GM21786 (cell line): ENCODE results near the gene C5orf63.
A peak's percentile ranks its signal among the peaks of the same experiment; 100 is the strongest.
"Not testable (repeated sequence)": the region's sequence is repeated elsewhere in the genome, so short reads cannot be mapped to it uniquely, and the experiment has no call there.

Source experiments
- ATAC-seq: cut with Tn5 transposase; IDR thresholded peaks from one replicate; pipeline ENCODE4 v1.9.1; 2021; ENCODE audit not compliant: unreplicated experiment

Gene C5orf63

DNA sequence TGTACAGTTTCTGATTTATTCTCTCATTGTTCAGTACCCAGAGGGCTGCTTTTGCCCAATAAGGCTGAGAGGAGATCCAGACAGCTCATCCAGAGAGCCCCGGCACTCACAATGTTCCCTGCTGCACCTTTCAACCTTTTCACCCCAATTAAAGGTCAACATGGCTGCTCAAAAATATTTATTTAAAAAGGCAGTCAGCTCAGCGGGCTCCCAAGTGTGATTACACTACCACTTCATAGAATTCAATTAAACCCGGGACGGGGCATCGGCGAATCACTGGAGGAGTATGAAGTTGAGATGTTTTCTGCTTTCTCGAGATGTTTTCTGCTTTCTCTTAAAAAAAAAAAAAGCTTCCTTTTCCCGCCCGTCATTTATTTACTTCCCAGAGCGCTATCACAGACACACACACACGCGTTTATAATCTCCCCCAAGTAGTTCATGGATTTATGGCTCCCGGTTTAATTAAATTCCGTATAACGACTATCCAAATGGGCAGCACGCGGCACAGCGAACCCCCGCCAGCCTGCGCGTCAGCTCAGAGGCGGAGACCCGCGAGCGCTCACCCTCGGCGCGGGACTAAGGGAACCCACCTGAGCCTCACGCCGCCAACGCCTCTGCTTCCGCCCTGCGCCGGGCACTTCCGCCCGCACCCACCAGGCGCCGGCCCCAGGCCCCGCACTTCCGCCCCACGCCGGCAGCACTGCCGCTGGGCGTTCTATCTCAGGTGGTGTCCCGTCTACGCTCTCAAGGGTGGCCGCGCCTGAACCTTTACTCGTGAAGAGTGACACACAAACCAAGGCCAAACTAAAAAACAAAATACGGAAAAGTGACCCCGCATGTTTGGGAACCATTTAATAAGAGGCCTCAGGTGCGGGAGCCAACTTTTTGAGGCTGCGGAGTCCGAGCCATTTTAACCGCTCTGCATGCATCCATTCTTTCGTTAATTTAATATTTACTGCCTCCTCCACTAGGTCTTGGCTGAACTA, at the start of gene C5orf63:
TSS of gene C5orf63 (minus strand) at position 642 of the 986 bp plus-strand sequence. CDS start 14,507 bp downstream, outside the sequence.
- peak; percentile 99 for ATAC-seq

GRCh38 chr5:127112347-127112864, 39.1 kb upstream of the C5orf63 start:
- no peak for ATAC-seq

DNA sequence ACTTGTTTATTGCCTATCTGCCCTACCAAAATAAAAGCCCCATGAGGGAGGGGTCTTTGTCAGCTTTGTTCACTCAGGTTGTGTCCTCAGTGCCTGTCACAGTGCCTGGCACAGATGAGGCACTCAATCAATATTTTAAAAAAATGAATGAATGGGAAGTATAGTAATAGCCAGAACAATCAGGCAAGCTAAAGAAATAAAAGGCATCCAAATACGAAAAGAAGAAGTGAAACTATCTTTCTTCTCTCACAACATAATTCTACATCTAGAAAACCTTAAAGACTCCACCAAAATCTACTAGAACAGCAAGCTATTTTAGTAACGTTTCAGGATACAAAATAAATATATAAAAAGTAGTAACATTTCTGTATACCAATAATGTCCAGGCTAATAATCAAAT, 37.8 kb upstream of the C5orf63 start:
- ATAC-seq = no peak

GRCh38 chr5:127108624-127109260, 35.4 kb upstream of the C5orf63 start:
- ATAC-seq = not testable (repeated sequence)

DNA sequence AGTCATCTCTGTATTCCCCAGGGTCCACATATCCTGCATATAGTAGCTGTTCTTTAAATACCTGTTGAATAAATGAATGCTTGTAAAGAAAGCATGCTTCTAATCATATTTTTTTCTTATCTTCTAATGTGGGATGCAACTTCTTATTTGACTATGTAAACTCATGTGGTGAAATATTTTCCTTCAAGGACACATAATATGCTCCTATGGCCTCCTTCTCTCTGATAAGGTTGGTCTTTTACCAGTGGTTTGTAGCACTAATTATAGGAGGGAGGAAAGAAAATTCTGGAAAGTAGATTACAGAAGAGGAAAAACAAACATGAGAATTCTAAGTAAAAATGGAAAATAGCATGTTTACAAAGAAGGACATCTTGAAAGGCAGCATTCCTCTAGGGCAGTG, 28.6 kb upstream of the C5orf63 start:
- no peak for ATAC-seq

- ATAC-seq = no peak
Observed at GRCh38 chr5:127101533-127101932, 28.2 kb upstream of the C5orf63 start.

GRCh38 chr5:127098241-127098640, 24.9 kb upstream of the C5orf63 start:
- no peak for ATAC-seq

DNA sequence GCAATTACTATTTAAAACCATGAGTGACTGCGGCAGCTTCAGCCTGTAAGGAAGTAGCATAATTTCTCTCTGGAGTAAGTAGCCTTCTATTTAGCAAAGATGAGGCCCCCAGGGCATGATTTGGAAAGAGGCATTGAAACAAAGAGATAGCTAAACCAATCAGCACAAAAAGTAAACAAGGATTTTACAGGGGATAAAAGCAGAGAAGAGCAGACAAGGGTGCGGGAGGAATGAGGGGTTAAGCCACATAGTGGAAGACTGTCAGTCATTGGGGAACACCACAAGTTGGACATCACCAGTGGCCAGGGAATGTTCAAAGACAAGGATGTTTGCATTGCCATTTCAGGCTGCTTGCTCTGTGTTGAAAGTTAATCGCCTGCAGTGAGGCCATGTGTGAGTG, 24.0 kb upstream of the C5orf63 start:
- no peak for ATAC-seq

- ATAC-seq = no peak
Observed at GRCh38 chr5:127096328-127096993, 23.2 kb upstream of the C5orf63 start.

DNA sequence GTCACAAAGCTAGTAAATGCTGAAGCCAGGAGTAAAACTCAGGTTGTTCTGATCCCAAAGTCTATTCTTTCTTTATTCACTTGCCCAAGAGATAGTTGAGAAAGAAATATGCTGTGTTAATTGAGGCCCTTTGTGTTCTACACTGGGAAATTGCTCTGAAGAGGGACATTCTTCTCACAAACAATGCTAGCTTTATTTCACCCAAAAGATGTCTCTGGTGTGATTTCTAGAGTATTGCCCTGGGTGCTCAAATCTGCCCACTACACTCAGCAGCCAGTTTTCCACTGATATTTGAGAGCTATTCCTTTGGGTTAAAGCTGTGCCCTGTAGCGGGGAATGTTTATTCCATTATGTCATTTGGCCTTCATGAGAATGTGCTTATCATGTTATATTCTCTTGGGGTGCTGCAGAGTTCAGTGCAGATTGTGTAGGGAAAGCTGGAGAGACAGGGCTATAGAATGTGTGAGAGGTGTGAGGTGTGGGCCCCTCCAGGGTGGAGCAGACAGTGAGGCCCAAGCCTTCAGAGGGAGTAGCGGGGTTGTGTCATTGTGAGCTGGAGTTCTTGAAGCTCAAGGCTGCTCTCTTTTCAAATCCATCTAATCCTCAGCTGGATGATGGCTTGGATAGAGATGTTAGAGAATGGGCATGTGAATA, 21.0 kb upstream of the C5orf63 start:
- no peak for ATAC-seq

DNA sequence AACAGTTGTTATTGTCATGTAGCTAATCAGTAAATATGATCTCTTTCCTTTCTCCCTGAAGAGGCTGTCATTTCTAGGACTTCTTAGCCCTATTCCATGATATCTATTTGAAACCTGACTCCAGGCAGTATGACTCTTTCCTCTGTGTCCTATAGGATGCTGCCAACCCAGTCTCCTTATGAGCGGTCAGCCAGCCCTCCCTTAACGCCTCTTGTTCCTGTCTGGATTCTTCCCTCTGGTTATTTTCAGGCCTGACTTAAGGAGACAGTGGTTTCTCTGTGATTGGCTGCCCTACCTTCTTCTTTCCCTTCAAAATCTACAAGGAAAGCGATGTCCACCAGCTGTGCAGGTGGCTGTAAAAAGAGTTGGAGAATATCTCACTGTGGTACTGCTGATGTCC, 19.4 kb upstream of the C5orf63 start:
- ATAC-seq = no peak

DNA sequence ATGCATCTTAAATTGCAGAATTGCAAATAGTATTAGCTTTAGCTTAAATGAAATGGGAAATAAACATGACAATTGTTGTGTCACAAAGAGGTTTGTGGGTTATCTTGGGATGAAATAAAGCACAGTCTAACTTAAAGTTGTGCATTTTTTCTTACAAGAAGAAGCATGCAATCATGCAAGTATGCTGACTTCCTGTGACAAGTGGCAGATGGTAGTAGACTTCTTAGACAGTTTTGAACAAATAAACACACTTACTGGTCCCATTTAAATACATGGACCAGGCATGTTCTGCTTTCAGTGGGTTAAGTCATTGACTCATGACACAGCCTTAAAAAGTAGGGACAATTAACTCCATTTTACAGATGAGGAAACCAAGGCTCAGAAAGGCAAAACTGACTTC, 15.9 kb upstream of the C5orf63 start:
- no peak for ATAC-seq

DNA sequence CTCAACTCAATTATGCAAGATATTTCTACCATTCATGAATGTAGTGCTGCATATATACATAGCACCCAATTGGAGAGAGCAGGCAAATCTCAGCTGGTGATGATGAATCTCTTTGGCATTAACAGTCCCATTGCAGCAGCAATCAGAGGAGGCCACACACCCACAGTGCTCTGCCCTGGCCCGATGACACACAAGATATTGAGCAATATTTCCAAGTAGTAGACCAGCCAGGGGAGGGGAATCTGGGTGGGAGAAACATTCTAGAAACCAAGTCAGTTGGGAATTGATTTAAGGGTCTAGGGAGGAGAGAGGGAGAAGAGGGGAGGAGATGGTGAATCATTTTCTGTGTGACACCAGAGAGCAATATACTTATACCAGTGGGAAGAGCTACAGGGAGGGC, 14.9 kb upstream of the C5orf63 start:
- no peak for ATAC-seq

DNA sequence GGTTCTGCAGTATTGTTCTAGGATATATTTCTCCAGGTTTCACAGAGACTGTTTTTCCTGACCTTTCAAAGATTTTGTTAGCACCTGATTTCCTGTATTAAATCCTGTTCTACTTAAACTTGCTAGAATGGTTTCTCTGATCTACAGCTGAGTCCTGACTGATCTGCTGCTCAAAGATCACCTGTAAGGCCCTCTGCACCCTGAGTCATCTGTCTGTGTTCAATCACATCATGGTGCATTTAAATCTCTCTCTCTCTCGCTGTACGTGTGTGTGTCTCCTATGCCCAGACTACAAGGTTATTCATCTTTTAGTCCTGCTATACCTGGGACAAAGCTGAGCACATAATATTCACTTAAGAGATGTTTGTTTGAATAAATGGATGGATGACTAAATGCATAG, 13.3 kb upstream of the C5orf63 start:
- no peak for ATAC-seq

GRCh38 chr5:127085796-127086195, 12.5 kb upstream of the C5orf63 start:
- ATAC-seq = no peak

GRCh38 chr5:127085371-127085770, 12.1 kb upstream of the C5orf63 start:
- ATAC-seq = no peak

- no peak for ATAC-seq
Observed at GRCh38 chr5:127084656-127085055, 11.4 kb upstream of the C5orf63 start.

DNA sequence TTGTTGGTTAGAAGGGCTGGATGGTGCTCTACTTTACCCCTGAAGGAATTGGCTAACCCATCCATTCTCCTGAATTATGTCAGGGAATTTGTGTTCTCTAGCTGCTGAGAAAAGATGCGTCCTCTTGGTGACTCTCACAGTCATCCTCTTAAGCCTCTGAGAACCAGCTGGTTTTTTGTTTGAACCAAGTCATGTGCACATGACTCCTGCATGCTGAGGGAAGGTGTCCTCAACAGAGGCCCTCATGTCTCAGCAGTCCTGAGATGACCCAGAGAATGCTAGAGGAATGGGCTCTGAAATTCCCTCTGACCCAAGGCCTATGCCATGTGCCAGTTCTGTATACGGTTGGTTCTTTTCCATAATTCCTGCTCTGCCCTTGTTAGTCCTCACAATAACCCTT, 10.4 kb upstream of the C5orf63 start:
- ATAC-seq = no peak

DNA sequence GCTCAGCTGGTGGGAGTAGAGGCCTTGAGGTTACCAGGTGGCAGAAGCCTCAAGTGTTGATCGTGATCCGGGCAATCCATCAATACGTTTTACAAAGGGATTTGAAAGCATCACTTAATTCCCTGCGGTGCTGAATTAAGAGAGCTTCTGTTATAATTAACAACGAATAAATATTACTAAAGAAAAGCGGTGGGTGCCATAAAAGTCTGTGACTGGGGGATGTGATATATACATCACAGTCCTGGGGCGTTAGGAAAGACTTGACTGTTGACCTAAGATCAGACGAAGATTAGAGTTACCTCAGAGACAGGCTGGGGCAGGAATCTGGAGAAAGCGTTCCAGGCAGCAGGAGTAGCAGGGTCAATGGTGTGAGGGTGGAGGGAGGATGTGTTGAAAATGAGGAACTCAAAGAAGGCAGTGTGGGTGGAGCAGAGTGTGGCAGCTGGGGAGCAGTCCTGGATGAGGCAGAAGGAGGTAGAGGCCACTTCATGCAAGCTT, 6.7 kb upstream of the C5orf63 start:
- no peak for ATAC-seq

- no peak for ATAC-seq
Observed at GRCh38 chr5:127077366-127077765, 4.1 kb upstream of the C5orf63 start.
